Vagina (tissue), 2 donors: ENCODE measurements around the gene GAL. TPM values are rescaled to one million over a fixed set of nuclear protein-coding genes. Genes with fewer than 3 reads are reported as not detected.

Experiments
- DNase-seq, 2 donors: peaks; one replicate each; pipeline ENCODE4 v3.0.0-alpha.2; 2017; ENCODE audit errors: extremely low spot score in 2 of 2
- H3K27ac ChIP-seq: fragments of 200-600 bp; sonication (generic); one replicate; pipeline ENCODE4 v1.5.1; 2019
- H3K27me3 ChIP-seq: fragments of 200-600 bp; sonication (generic); one replicate; pipeline ENCODE4 v1.5.1; 2019
- H3K36me3 ChIP-seq, 2 donors: fragments of 200-600 bp; sonication (generic); one replicate each; pipeline ENCODE4 v1.5.1; 2017 to 2019
- H3K4me1 ChIP-seq: fragments of 200-600 bp; sonication (generic); one replicate; pipeline ENCODE4 v1.5.1; 2019
- H3K4me3 ChIP-seq, 2 donors: fragments of 200-600 bp; sonication (generic); 1 replicate in 1 of 2; 2 replicates in 1 of 2; pipeline ENCODE4 v1.5.1; 2016 to 2019
- H3K9me3 ChIP-seq: fragments of 200-600 bp; sonication (generic); one replicate; pipeline ENCODE4 v1.5.1; 2019
- CTCF ChIP-seq, 3 experiments: fragments of 450-650 bp in 2 of 3; fragments of 200-600 bp in 1 of 3; sonication (generic) in 1 of 3; IDR thresholded peaks; one replicate each; pipeline ENCODE4 v1.5.1; 2017 to 2019; ENCODE audit warnings: antibody characterized with exemption in 3 of 3, mild to moderate bottlenecking in 2 of 3, moderate library complexity in 2 of 3
- POLR2A ChIP-seq, 2 donors: fragments of 450-650 bp; IDR thresholded peaks; one replicate each; pipeline ENCODE4 v1.6.1; 2017; ENCODE audit warnings: antibody characterized with exemption in 2 of 2, mild to moderate bottlenecking in 2 of 2, moderate library complexity in 2 of 2
- POLR2AphosphoS5 ChIP-seq, 2 donors: sonication (generic); formaldehyde crosslinking; IDR thresholded peaks; one replicate each; pipeline ENCODE4 v1.9.0; 2017; ENCODE audit warnings: antibody characterized with exemption in 2 of 2, mild to moderate bottlenecking in 2 of 2, low read depth in 1 of 2; ENCODE audit not compliant: insufficient read depth in 1 of 2
- intact Hi-C: fragments of 100-400 bp; cut with DNase I; formaldehyde crosslinking; loops from one replicate; pipeline ENCODE4 v1.15.1; 2023
- total RNA-seq: library from RNA; depleted of rRNA; stranded (reverse); fragments of >200 nt; gene quantifications from one replicate; pipeline ENCODE4 v1.2.3, GENCODE V29; 2016

Gene GAL
- total RNA-seq, 1 donor from 2014 or later: 15.7 TPM

DNA sequence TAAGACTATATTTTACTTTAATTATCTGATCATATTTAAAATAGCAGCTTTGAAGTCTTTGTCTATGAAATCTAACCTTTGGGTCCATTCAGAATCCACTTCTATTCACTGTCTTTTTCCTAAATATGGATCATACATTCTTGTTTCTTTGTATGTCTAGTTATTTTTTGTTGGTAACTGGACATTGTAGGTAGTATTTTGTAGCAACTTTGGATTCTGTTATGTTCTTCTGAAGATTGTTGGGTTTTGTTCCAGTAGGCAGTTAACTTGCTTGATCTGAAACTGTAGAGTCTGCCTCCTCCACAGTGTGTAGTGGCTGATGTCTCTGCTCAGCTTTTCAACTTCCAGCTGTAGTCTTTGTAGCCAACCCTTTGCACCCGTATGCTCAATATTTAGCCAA lies 37.5 kb upstream of the GAL start:
- H3K4me1 ChIP-seq: no peaks in the 10 kb centered on the region
- no peaks in the 10 kb centered on the region for H3K27me3 ChIP-seq
- H3K27ac ChIP-seq: no peak overlapping the region
- intact Hi-C loops: no loop called here
- no peak overlapping the region for H3K4me3 ChIP-seq
- H3K36me3 ChIP-seq: no peaks in the 10 kb centered on the region
- no peaks in the 10 kb centered on the region for H3K9me3 ChIP-seq
- TF ChIP-seq POLR2AphosphoS5 (IDR thresholded peaks at IDR 0.05; ENCODE audit: insufficient read depth in 1 of 2, low read depth in 1 of 2) (no peak), CTCF (IDR thresholded peaks at IDR 0.05) (no peak), POLR2A (IDR thresholded peaks at IDR 0.05) (no peak)
- DNase-seq: no peak

- TF ChIP-seq POLR2AphosphoS5 (IDR thresholded peaks at IDR 0.05; ENCODE audit: insufficient read depth in 1 of 2, low read depth in 1 of 2): no peak
- no peak for TF ChIP-seq CTCF (IDR thresholded peaks at IDR 0.05)
- TF ChIP-seq POLR2A (IDR thresholded peaks at IDR 0.05): no peak
- no peak for DNase-seq
- no peaks in the 10 kb centered on the region for H3K9me3 ChIP-seq
- H3K4me1 ChIP-seq: no peaks in the 10 kb centered on the region
- H3K27me3 ChIP-seq: no peaks in the 10 kb centered on the region
- H3K27ac ChIP-seq: no peak overlapping the region
- H3K4me3 ChIP-seq: no peak overlapping the region
- H3K36me3 ChIP-seq: no peaks in the 10 kb centered on the region
- intact Hi-C loops: no loop called here
These were observed 34.3 kb upstream of the GAL start for GRCh38 chr11:68649851-68650555.

DNA sequence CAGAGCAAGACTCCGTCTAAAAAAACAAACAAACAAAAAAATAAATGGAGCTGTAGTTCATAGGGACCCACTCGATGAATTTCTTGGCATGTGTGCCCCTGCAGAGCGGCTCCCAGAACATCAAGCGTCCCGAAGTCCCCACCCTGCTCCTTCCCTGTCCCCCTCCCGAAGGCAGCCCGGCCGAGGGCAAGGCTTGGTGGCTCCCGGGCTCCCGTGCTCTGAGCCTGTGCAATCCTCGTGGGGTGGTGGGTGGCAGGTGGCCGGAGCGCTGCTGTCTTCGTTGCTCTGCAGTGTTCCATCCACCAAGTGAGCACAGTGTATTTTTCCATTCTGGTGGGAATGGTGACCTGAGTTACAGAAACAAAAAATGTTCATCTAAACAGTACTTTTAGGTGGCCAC lies 33.5 kb upstream of the GAL start:
- no peak overlapping the region for H3K27ac ChIP-seq
- no peaks in the 10 kb centered on the region for H3K4me1 ChIP-seq
- no peaks in the 10 kb centered on the region for H3K36me3 ChIP-seq
- intact Hi-C loops: no loop called here
- no peaks in the 10 kb centered on the region for H3K9me3 ChIP-seq
- TF ChIP-seq POLR2AphosphoS5 (IDR thresholded peaks at IDR 0.05; ENCODE audit: insufficient read depth in 1 of 2, low read depth in 1 of 2) (no peak), CTCF (IDR thresholded peaks at IDR 0.05) (no peak), POLR2A (IDR thresholded peaks at IDR 0.05) (no peak)
- no peak for DNase-seq
- H3K27me3 ChIP-seq: no peaks in the 10 kb centered on the region
- H3K4me3 ChIP-seq: no peak overlapping the region

DNA sequence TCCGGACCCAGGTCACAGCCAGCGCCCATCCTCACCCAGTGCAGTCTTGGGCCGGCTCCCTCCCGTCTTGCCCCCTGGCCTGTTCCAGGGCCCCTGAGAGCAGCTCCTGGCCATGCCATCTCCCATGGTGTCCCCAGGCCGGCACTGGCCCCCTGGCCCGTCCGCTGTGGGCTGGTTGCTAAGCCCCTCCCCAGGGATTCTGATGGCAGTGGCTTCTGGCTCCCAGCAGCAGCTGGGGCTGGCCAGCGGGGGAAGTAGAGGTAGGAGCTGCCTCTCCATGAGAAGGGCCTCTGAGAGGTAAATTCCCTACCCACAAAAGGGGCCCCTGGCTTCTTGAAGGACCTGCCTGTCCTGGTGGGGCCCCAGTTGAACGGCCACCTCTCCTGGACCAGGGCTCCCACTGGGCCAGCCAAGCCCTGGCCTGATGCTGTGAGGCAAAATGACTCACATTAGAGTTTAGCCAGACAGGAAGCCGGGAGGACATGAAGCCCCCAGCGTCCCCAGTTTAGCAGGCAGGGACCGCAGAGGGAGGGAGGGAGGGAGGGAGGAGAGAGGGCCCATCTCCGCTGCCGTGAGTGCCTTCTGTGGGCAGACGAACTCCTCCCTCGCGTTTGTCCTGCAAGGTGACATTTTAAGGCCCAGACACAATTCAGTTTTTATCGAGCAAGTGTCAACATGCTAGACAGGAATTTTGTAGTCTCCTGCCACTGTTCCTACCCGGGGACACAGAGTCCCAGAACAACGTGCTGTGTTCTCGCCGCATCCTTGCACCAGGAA lies 32.9 kb upstream of the GAL start:
- no peaks in the 10 kb centered on the region for H3K27me3 ChIP-seq
- TF ChIP-seq POLR2AphosphoS5 (IDR thresholded peaks at IDR 0.05; ENCODE audit: insufficient read depth in 1 of 2, low read depth in 1 of 2) (no peak), POLR2A (IDR thresholded peaks at IDR 0.05) (no peak), CTCF (IDR thresholded peaks at IDR 0.05) (no peak)
- H3K9me3 ChIP-seq: no peaks in the 10 kb centered on the region
- H3K27ac ChIP-seq: no peak overlapping the region
- DNase-seq: peak in 1 of 2 donors; percentile 91
- H3K4me1 ChIP-seq: no peaks in the 10 kb centered on the region
- H3K4me3 ChIP-seq: no peak overlapping the region
- H3K36me3 ChIP-seq: no peaks in the 10 kb centered on the region
- intact Hi-C loops: no loop called here
